Nephron (organoid): ENCODE measurements around the gene HDAC3.

Experiments
- H3K27ac Mint-ChIP-seq, 3 experiments: 2 replicates each; pipeline ENCODE4 v1.8.0; 2020; ENCODE audit warnings: mixed read lengths in 3 of 3, mild to moderate bottlenecking in 2 of 3, moderate library complexity in 1 of 3
- H3K27me3 Mint-ChIP-seq: 2 replicates; pipeline ENCODE4 v1.8.0; 2021; ENCODE audit warnings: low read depth, mild to moderate bottlenecking, moderate library complexity, mixed read lengths
- H3K36me3 Mint-ChIP-seq: 2 replicates; pipeline ENCODE4 v1.8.0; 2020; ENCODE audit warnings: low read depth, mixed read lengths
- H3K4me1 Mint-ChIP-seq: 2 replicates; pipeline ENCODE4 v1.8.0; 2020; ENCODE audit warnings: mixed read lengths
- H3K4me3 Mint-ChIP-seq, 3 experiments: 2 replicates each; pipeline ENCODE4 v1.8.0; 2020; ENCODE audit warnings: mild to moderate bottlenecking in 3 of 3, mixed read lengths in 3 of 3, moderate library complexity in 2 of 3
- H3K9me3 Mint-ChIP-seq: 2 replicates; pipeline ENCODE4 v1.8.0; 2020; ENCODE audit warnings: mixed read lengths
- TF ChIP-seq, protein P1 (sequence below), 3 experiments: fragments of 200-600 bp; sonication (generic); IDR thresholded peaks; one replicate each; pipeline ENCODE4 v1.5.0; 2021; ENCODE audit warnings: antibody characterized with exemption in 3 of 3; ENCODE audit not compliant: unreplicated experiment in 3 of 3

HDAC3 gene

DNA sequence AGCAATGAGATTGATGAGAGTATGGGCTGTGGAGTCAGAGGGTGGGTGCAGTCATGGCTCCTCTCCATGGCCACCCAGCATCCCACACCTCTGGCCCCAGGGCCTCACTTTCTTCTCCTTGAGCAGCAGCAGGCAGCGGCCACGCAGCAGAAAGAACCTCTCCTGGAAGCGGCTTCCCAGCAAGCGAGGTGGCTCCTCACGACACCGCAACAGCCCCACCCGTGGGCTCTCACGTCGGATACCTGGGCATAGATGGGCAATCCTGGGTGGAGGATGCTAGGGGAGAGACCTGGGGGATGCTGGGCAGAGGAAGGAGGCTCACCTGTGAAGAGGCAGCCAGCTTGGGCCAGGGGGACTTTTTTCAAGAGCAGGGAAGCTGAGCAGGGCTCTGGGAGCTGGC lies 19.7 kb upstream of the HDAC3 start:
- TF ChIP-seq, protein P1, sequence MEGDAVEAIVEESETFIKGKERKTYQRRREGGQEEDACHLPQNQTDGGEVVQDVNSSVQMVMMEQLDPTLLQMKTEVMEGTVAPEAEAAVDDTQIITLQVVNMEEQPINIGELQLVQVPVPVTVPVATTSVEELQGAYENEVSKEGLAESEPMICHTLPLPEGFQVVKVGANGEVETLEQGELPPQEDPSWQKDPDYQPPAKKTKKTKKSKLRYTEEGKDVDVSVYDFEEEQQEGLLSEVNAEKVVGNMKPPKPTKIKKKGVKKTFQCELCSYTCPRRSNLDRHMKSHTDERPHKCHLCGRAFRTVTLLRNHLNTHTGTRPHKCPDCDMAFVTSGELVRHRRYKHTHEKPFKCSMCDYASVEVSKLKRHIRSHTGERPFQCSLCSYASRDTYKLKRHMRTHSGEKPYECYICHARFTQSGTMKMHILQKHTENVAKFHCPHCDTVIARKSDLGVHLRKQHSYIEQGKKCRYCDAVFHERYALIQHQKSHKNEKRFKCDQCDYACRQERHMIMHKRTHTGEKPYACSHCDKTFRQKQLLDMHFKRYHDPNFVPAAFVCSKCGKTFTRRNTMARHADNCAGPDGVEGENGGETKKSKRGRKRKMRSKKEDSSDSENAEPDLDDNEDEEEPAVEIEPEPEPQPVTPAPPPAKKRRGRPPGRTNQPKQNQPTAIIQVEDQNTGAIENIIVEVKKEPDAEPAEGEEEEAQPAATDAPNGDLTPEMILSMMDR (IDR thresholded peaks at IDR 0.05; ENCODE audit: unreplicated experiment in 3 of 3): no peak
- H3K4me1 Mint-ChIP-seq: no peaks in the 10 kb centered on the region

DNA sequence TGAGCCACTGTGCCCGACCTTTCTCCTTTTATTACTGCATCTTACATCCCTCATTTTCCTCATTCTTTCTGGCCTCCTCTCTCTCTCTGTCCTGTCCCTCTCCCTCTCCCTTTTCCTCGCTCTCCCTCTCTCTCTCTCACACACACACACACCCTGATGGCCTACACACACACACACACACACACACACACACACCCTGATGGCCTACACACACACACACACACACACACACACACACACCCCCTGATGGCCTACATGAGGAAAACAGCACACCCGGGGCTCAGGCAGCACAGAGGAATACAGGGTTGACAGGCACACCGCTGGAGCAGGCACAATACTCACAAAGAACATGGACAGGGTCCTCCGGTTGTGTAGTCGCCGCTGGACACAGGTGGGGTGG lies 18.4 kb upstream of the HDAC3 start:
- TF ChIP-seq, protein P1 (IDR thresholded peaks at IDR 0.05; ENCODE audit: unreplicated experiment in 3 of 3): no peak
- Mint-ChIP-seq H3K9me3 (no peaks in the 10 kb centered on the region), H3K27ac (no peak overlapping the region), H3K4me3 (no peak overlapping the region), H3K36me3 (peaks cover 10% of the 10 kb centered on the region), H3K27me3 (peaks cover 22% of the 10 kb centered on the region), H3K4me1 (no peaks in the 10 kb centered on the region)

More for the DNA sequence above, 19.7 kb upstream of the HDAC3 start:
- H3K4me3 Mint-ChIP-seq: no peak overlapping the region
- no peaks in the 10 kb centered on the region for H3K9me3 Mint-ChIP-seq
- H3K27me3 Mint-ChIP-seq: peaks cover 17% of the 10 kb centered on the region
- peaks cover 10% of the 10 kb centered on the region for H3K36me3 Mint-ChIP-seq
- no peak overlapping the region for H3K27ac Mint-ChIP-seq

DNA sequence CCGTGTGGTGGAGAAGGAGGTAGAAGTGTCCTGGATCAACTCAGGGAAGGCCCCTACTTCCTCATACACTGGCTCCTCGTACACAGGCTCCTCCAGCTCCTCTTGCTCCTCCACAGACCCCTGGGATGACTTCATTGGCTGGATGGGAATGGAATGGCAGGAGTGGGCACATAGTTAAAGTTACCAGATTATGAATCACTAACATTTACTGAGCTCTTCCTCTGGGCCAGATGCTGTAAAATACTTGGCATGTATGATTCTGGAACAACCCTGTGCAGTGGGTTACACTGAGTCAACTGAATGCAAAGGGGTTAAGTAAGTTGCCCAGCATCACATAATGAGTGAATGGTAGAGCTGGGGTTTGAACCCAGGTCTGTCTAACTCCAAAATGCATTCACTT lies 17.6 kb upstream of the HDAC3 start:
- Mint-ChIP-seq H3K4me3 (no peak overlapping the region), H3K27me3 (peaks cover 22% of the 10 kb centered on the region), H3K9me3 (no peaks in the 10 kb centered on the region), H3K36me3 (peaks cover 10% of the 10 kb centered on the region), H3K4me1 (no peaks in the 10 kb centered on the region), H3K27ac (no peak overlapping the region)
- TF ChIP-seq, protein P1 (IDR thresholded peaks at IDR 0.05; ENCODE audit: unreplicated experiment in 3 of 3): no peak

DNA sequence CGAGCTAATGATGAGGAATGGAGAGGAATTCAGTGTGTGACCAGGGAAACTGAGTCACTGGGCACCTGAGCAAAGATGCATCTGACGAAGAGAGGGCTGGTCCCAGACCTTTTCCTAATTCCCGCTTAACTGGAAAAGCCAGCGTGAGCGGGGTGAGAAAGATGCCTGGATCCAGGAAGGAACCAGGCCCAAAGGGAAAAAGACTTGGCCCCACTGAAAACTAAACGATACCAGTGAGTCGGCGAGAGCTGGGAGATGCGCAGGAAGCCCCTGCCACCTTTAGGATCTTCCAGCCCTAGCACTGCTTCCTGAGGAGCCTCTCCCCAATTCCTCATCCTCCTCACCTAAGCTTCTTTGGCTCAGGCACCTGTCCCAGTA lies 15.1 kb upstream of the HDAC3 start:
- TF ChIP-seq, protein P1 (IDR thresholded peaks at IDR 0.05; ENCODE audit: unreplicated experiment in 3 of 3): no peak
- Mint-ChIP-seq H3K36me3 (peaks cover 4% of the 10 kb centered on the region), H3K9me3 (no peaks in the 10 kb centered on the region), H3K27me3 (peaks cover 27% of the 10 kb centered on the region), H3K4me3 (peak overlapping the region; percentile 93 to 97 (median 96)), H3K27ac (no peak overlapping the region), H3K4me1 (no peaks in the 10 kb centered on the region)

DNA sequence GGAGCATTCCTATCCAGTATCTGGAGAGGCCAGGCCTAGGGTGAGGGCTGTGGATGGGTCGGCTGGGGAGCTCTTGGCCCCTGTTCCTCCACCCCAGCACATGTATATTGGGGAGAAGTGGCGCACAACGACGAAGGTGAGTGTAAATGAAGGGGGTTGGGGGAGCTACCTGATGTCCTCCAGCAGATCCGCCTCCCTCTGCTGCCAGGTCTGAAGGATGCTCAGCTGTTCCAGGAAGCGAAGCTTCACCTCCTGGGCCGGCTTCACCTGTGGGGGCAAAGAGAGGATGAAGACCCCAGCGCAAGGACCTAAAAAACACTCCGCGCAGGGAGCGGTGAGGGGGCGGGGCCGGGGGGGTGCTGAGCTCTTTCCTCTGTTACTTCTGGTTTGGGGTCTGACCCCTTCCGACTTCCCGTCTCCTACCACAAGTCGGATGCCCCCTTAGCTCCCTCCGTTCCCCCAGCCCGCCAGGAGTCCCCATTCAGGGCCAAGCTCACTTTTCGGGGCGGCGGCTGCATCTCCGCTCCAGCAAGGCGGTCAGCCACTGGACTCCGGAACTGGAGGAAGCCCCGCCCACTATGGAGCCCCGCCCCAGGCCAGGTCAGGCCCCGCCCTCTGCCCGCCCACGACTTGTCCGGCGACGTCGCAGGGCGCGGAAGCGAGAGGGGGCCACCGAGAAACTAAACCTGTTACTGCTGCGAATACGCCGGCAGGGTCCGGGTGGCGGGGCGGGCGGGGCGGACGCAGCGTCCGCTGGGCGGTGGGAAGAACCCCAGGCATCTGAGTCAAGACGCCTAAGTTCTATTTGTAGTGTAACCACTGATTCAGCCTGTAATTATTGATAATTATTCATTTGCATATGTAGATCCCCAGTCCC lies 14.4 kb upstream of the HDAC3 start, which contains the start of gene FCHSD1:
TSS of gene FCHSD1 (minus strand) at position 568 of the 877 bp plus-strand sequence. CDS start at position 518, 50 bp downstream.
- Mint-ChIP-seq H3K27me3 (peaks cover 29% of the 10 kb centered on the region), H3K36me3 (peaks cover 3% of the 10 kb centered on the region), H3K4me1 (no peaks in the 10 kb centered on the region), H3K9me3 (no peaks in the 10 kb centered on the region), H3K4me3 (peak within 1 kb of the TSS; percentile 93 to 97 (median 96)), H3K27ac (no peak within 1 kb of the TSS)
- TF ChIP-seq, protein P1 (IDR thresholded peaks at IDR 0.05; ENCODE audit: unreplicated experiment in 3 of 3): no peak

DNA sequence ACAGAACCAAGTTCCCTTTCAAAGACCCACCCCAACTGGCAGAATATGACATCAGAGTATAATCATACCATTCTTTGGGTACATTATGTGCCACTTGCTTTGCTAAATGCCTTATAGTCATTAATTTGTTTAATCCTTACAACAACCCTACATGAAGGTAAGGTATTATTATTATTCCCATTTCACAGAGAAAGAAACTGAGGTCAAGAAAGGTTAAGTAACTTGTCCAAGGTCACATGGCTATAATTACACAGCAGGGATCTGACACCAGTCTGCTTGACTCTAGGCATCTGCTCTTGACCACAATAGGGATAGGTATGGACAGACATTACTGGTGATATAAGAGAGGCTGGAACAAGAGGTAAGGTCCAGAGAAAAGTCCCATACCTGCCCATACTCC lies 13.3 kb upstream of the HDAC3 start:
- TF ChIP-seq, protein P1 (IDR thresholded peaks at IDR 0.05; ENCODE audit: unreplicated experiment in 3 of 3): no peak
- Mint-ChIP-seq H3K36me3 (peaks cover 7% of the 10 kb centered on the region), H3K27me3 (peaks cover 29% of the 10 kb centered on the region), H3K27ac (no peak overlapping the region), H3K4me1 (no peaks in the 10 kb centered on the region), H3K9me3 (no peaks in the 10 kb centered on the region), H3K4me3 (peak overlapping the region; percentile 75 to 97 (median 75))
